ENCODE results near the gene TRAF3. TPM values are rescaled to one million over a fixed set of nuclear protein-coding genes. Genes with fewer than 3 reads are reported as not detected.
"Not testable (repeated sequence)": the region's sequence is repeated elsewhere in the genome, so short reads cannot be mapped to it uniquely, and the experiment has no call there.

The TRAF3 gene
- total RNA-seq, 2 experiments from 2014 or later, result 28.9 to 31.0 TPM

GRCh38 chr14:102866982-102867761 is 89.9 kb downstream of the TRAF3 start:
- DNase-seq (no peak), ATAC-seq (no peak)
- Mint-ChIP-seq H3K36me3 (ENCODE audit: low read depth) (peaks cover 39% of the 10 kb centered on the region), H3K27me3 (ENCODE audit: low read depth) (no peaks in the 10 kb centered on the region), H3K4me3 (no peak overlapping the region), H3K9me3 (ENCODE audit: insufficient read depth) (peaks cover 8% of the 10 kb centered on the region), H3K27ac (no peak overlapping the region), H3K4me1 (ENCODE audit: low read depth) (peaks cover 2% of the 10 kb centered on the region)
- ChIA-PET CTCF (no interaction called here), POLR2A (no interaction called here)

DNA sequence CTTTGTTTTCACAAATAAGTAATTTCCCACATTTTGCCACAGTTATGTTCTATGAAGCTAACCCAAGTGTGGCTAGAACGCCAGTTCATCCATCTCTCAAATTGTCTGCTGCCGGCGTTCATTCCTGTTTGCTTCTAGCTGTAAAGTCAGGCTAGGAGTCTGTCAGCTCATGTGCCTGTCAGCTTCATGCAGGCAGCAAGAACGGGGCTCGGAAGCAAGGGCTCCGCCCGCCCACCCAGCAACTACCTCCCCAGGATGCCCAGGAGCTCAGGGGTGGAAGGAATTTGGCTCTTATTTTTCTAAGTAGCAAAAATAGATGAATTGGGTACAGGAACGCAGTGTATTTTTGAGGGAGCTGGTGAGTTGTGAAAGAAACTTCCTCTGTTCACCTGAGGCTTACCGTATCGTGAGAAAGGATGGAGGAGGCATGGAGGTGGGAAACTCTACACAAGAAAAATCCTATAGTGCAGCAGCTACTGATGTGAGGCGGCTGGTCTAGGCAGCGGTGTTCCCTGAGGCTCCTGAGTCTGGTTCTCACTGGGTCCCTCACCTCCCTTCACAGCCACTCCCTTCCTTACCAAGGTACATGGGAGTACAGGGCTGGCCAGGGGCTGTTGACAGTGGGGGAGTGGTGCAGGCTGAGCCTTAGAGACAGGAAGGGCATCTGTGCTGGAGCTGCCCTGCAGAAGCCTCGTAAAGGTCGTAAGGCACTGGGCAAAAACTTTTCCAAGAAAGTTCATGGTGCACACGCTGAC is 90.8 kb downstream of the TRAF3 start:
- Mint-ChIP-seq H3K27ac (no peak overlapping the region), H3K4me3 (no peak overlapping the region), H3K36me3 (ENCODE audit: low read depth) (peaks cover 40% of the 10 kb centered on the region), H3K4me1 (ENCODE audit: low read depth) (peaks cover 2% of the 10 kb centered on the region), H3K27me3 (ENCODE audit: low read depth) (no peaks in the 10 kb centered on the region), H3K9me3 (ENCODE audit: insufficient read depth) (peaks cover 1% of the 10 kb centered on the region)
- ChIA-PET POLR2A (no interaction called here), CTCF (no interaction called here)
- no peak for DNase-seq
- no peak for ATAC-seq

DNA sequence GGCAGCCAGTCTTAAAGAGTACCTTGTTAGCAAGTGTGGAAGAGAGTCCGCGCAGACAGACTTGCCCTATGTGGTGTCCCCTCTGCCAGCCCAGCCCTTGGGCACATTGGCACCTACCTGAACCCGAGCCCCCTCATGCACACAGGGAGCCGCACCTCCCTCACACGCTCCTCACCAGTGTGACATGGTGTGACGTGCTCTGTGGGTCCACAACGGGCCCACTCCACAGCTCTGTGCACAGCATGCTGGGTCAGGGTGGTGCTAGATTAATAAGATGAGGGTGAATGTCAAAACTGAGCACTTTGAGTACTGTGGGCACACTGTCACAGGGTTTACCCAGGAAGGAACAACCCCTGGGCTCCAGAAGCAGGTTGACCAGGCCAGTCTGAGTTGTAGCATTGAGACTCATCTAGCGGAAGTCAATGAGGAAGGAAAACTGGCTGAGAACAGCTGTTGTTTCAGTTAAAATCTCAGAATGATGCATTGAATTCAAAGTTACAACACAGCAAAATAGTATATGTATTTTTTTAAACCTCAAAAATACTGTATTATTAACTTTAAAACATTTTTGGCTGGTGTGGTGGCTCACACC is 91.8 kb downstream of the TRAF3 start:
- H3K27ac Mint-ChIP-seq, result no peak overlapping the region
- peaks cover 34% of the 10 kb centered on the region for H3K36me3 Mint-ChIP-seq (ENCODE audit: low read depth)
- POLR2A ChIA-PET, result interaction anchor here (0.6 kb wide), 1 partner anchor 58 kb away, joined by 3 read pairs; no protein-coding TSS in a partner anchor
- peaks cover 2% of the 10 kb centered on the region for H3K4me1 Mint-ChIP-seq (ENCODE audit: low read depth)
- ATAC-seq, result no peak
- CTCF ChIA-PET, result no interaction called here
- no peak for DNase-seq
- no peaks in the 10 kb centered on the region for H3K9me3 Mint-ChIP-seq (ENCODE audit: insufficient read depth)
- no peak overlapping the region for H3K4me3 Mint-ChIP-seq
- H3K27me3 Mint-ChIP-seq (ENCODE audit: low read depth), result no peaks in the 10 kb centered on the region

DNA sequence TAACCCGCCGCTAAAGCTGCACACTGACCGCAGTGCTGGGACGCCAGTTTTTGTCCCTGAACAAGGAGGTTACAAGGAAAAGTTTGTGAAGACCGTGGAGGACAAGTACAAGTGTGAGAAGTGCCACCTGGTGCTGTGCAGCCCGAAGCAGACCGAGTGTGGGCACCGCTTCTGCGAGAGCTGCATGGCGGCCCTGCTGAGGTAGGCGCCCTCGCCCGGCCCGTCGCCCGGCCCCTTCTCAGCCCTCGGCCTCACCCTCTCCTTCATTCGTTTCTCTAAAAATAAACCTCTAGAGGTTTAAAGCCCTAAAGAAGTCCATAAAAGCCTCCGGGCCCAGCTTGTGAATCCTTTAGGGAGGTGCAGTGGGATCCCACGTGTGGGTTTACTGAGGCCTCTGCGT is 93.0 kb downstream of the TRAF3 start:
- Mint-ChIP-seq H3K4me1 (ENCODE audit: low read depth) (peaks cover 2% of the 10 kb centered on the region), H3K27ac (no peak overlapping the region), H3K36me3 (ENCODE audit: low read depth) (peaks cover 34% of the 10 kb centered on the region), H3K9me3 (ENCODE audit: insufficient read depth) (no peaks in the 10 kb centered on the region), H3K4me3 (no peak overlapping the region), H3K27me3 (ENCODE audit: low read depth) (no peaks in the 10 kb centered on the region)
- ChIA-PET POLR2A (interaction anchor here (0.6 kb wide), 1 partner anchor 452 kb away, joined by 4 read pairs; no protein-coding TSS in a partner anchor), CTCF (no interaction called here)
- ATAC-seq (no peak), DNase-seq (no peak)

DNA sequence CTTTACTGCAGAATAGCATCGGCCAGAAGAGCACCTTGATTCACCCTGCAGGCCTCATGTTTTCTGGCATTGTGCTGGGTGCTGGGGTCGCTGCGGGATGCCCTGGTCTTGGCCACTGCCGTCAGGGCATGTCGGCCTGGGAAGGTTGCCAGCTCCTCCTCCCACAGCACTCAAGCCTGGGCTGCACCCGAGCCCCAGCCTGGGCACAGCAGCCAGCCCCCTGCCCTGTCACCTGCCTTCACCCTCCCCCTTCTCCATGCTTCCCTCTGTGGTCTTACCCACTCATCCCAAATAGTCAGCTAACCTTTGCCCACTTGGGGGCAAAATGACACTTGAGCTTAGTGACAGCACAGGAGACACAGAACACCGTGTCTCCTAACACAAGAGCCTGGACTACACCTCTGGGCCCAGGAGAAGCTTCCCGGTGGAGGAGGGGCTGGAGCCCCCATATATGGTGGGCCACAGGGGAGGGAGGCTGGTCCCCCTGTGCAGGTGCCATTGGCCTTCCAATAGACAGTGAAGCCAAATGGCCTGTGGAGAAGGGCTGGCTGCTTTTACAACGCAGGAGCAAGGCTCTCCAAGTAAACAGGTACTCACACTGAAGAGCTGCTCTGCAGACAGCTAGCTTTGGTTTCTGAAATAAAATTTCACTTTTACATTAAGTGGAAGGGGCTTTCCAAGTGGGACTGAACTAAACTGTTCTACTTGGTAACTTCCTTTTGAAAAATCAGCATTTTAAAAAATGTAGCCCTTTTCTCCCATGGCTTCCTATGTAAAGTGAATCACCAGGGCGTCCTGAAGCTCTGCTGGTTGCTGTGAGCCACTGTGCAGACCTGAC is 94.0 kb downstream of the TRAF3 start:
- Mint-ChIP-seq H3K4me1 (ENCODE audit: low read depth) (peaks cover 2% of the 10 kb centered on the region), H3K27ac (no peak overlapping the region), H3K36me3 (ENCODE audit: low read depth) (peaks cover 32% of the 10 kb centered on the region), H3K27me3 (ENCODE audit: low read depth) (no peaks in the 10 kb centered on the region), H3K9me3 (ENCODE audit: insufficient read depth) (no peaks in the 10 kb centered on the region), H3K4me3 (no peak overlapping the region)
- DNase-seq (no peak), ATAC-seq (no peak)
- CTCF ChIA-PET, result interaction anchor here (1.8 kb wide), 1 partner anchor 177 kb away, joined by 7 read pairs; no protein-coding TSS in a partner anchor
- POLR2A ChIA-PET, result no interaction called here

- ATAC-seq, result peak; percentile 49
- Mint-ChIP-seq H3K27ac (no peak overlapping the region), H3K9me3 (ENCODE audit: insufficient read depth) (no peaks in the 10 kb centered on the region), H3K4me1 (ENCODE audit: low read depth) (peaks cover 2% of the 10 kb centered on the region), H3K4me3 (no peak overlapping the region), H3K36me3 (ENCODE audit: low read depth) (peaks cover 32% of the 10 kb centered on the region), H3K27me3 (ENCODE audit: low read depth) (no peaks in the 10 kb centered on the region)
- ChIA-PET CTCF (interaction anchor here (0.7 to 1.8 kb wide), 2 partner anchors 97 to 178 kb away, joined by 4 to 7 read pairs; no protein-coding TSS in a partner anchor), POLR2A (no interaction called here)
- DNase-seq, result no peak
These were observed 94.8 kb downstream of the TRAF3 start for GRCh38 chr14:102872020-102872419.

GRCh38 chr14:102873131-102873530 is 95.9 kb downstream of the TRAF3 start:
- no peak for ATAC-seq
- H3K27ac Mint-ChIP-seq, result no peak overlapping the region
- no peaks in the 10 kb centered on the region for H3K27me3 Mint-ChIP-seq (ENCODE audit: low read depth)
- no peak for DNase-seq
- H3K4me1 Mint-ChIP-seq (ENCODE audit: low read depth), result peaks cover 2% of the 10 kb centered on the region
- ChIA-PET CTCF (no interaction called here), POLR2A (no interaction called here)
- H3K36me3 Mint-ChIP-seq (ENCODE audit: low read depth), result peaks cover 32% of the 10 kb centered on the region
- H3K9me3 Mint-ChIP-seq (ENCODE audit: insufficient read depth), result no peaks in the 10 kb centered on the region
- H3K4me3 Mint-ChIP-seq, result no peak overlapping the region

- Mint-ChIP-seq H3K4me1 (ENCODE audit: low read depth) (peaks cover 2% of the 10 kb centered on the region), H3K9me3 (ENCODE audit: insufficient read depth) (no peaks in the 10 kb centered on the region), H3K27me3 (ENCODE audit: low read depth) (no peaks in the 10 kb centered on the region), H3K27ac (no peak overlapping the region), H3K4me3 (no peak overlapping the region), H3K36me3 (ENCODE audit: low read depth) (peaks cover 32% of the 10 kb centered on the region)
- no peak for DNase-seq
- no peak for ATAC-seq
- ChIA-PET CTCF (no interaction called here), POLR2A (no interaction called here)
These were observed 96.4 kb downstream of the TRAF3 start for GRCh38 chr14:102873546-102874061.

- H3K27ac Mint-ChIP-seq, result no peak overlapping the region
These were observed 98.4 kb downstream of the TRAF3 start for GRCh38 chr14:102875652-102876051.

GRCh38 chr14:102877511-102877910 is 100.3 kb downstream of the TRAF3 start:
- H3K36me3 Mint-ChIP-seq (ENCODE audit: low read depth), result peaks cover 16% of the 10 kb centered on the region
- DNase-seq; H3K4me3 Mint-ChIP-seq; H3K27ac Mint-ChIP-seq; H3K4me1 Mint-ChIP-seq (ENCODE audit: low read depth); ATAC-seq; H3K27me3 Mint-ChIP-seq (ENCODE audit: low read depth); H3K9me3 Mint-ChIP-seq (ENCODE audit: insufficient read depth): not testable (repeated sequence)
- ChIA-PET CTCF (interaction anchor here (1.0 to 1.3 kb wide), 2 partner anchors 103 to 183 kb away, joined by 3 to 4 read pairs; no protein-coding TSS in a partner anchor), POLR2A (interaction anchor here (0.5 kb wide), 1 partner anchor 373 kb away, joined by 3 read pairs; no protein-coding TSS in a partner anchor)

More at GRCh38 chr14:102875652-102876051, 98.4 kb downstream of the TRAF3 start:
- ATAC-seq (no peak), DNase-seq (no peak)
- Mint-ChIP-seq H3K4me3 (no peak overlapping the region), H3K9me3 (ENCODE audit: insufficient read depth) (no peaks in the 10 kb centered on the region), H3K4me1 (ENCODE audit: low read depth) (no peaks in the 10 kb centered on the region), H3K36me3 (ENCODE audit: low read depth) (peaks cover 25% of the 10 kb centered on the region), H3K27me3 (ENCODE audit: low read depth) (no peaks in the 10 kb centered on the region)
- POLR2A ChIA-PET, result no interaction called here
- CTCF ChIA-PET, result no interaction called here

All from activated CD8-positive, alpha-beta T cell treated with anti-CD3 and anti-CD28 coated beads, Interleukin-2, amount 10 ng/mL, durations not matched to agents 7 days and 5 days (primary cell).